IPS DF 19.7 (cell line): ENCODE measurements around the gene INO80.

ENCODE experiments used
- DNase-seq: peaks from one replicate; pipeline ENCODE4 v3.0.0-alpha.2; 2013; ENCODE audit warnings: low read depth, low spot score

The INO80 gene

DNA sequence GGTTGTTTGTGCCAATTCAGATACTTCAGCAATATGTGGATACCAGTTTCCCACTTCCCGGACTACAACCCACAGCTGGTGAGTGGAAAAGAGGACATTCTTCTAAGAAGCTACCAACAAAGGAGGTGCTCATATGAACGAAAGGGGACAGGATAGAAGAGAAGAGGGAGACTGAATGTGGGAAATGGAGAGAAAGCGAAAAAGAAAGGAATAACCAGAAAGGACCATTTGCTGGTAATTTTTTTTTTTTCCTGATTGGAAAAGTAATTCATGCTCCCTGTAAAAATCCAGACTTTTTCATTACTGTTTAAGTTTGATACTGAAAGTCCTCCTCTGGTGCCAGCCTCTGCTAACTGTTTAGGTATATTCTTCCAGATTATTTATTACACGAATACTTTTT lies 164.3 kb downstream of the INO80 start:
- DNase-seq = no peak

GRCh38 chr15:40949756-40950207 lies 166.3 kb downstream of the INO80 start:
- no peak for DNase-seq

DNA sequence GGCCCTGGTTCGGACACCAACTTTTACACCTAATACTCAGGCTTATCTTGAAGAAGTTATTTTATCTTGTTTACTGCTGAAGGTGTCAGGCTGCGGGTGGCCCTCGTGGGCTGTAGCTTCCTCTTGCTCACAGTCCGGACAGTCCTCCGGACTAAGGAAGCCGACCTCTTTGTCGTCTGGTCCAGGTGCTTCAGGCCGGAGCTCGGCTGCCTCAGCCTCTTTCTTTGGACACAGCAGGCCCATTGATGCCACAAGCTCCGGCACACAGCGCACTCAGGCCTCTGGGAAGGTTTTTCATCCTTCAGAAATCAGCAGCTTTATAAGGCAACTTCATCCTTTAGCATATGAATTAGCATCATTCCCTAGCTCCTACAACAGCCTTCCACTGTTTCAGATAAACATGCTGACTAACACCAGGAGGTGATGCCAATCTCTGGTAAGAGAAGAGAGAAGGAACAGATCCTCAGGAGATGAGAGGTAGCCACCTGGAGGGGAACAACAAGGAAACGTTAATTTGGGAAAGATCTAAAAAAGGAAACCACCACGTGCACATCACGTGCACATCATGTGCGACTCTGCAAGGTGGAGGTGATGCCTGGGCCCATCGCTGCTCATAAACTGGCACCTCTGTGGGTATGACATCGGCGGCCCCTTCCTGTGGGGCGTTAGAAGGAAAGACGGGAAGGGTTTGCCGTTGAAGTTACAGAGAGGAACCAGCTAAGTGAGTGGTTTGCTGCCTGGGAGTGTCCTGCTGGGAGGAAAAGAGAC lies 167.2 kb downstream of the INO80 start:
- no peak for DNase-seq

- DNase-seq = no peak
These were observed 171.4 kb downstream of the INO80 start for GRCh38 chr15:40944510-40945296.

DNA sequence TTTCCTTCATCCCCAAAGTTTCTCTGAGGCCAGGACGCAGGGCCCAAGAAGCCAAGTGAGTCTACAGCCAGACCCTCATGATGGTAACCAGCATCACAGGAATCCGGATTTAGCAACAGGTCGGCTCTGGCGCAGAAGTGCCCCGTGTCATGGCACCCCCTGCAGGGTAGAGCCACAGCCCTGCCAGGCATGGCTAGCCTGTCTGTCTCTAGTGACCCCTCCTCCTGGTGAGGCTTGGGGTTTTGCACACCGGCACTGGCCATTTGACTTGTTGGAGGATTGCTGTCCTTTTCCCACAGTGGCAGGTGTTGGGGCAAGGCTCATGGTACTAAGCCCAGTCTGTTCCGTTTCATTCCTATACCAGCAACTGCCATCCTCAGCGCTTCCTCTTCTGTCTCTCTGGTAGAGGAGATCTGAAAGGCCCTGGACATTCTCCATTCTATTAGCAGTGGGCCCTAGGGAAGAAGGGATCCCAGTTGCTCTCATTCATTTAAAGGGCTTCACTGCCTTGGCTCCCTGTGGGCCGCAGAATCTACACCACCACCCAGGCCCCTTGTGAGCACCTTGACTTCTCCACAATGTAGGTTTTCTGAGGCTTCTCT lies 172.2 kb downstream of the INO80 start:
- no peak for DNase-seq

DNA sequence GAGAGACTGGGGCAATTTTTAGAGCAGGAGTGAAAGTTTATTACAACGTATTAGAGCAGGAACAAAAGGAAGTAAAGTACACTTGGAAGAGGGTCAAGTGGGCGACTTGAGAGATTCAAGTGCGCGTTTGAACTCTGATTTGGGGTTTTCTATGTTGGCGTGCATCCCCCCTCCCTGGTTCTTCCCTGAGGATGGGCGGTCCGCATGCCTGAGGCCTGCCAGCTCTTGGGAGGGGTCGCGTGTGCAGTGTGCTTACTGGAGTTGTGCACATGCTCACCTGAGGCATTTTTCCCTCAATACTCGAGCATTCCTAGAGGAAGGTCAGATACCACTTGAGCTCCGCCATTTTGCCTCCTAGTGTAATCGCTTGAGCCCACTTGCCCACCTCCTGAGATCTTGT lies 173.2 kb downstream of the INO80 start:
- no peak for DNase-seq

DNA sequence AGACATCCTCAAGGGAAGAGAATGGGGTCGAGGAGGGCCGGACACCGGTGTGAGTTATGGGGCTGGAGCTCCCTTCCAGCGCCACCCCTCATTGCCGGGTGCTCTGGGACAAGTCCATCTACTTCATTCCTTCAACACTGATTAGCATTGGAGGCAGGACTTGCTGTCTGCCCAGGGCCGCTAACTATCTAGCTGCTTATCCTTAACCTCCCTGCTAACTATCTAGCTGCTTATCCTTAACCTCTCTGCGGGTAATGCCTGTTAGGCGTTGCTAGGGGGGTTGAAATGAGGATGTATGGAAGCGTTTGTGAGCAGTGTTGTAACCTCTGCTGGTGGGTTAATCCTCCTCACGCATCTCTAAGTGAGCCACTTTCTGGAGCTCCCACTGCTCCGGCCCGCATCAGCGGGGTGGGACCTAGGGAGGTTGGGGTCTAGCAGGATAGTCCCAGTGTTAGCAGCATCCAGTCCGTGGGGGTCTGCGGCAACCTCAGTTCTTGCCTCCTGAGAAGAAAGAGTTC lies 173.7 kb downstream of the INO80 start:
- no peak for DNase-seq

DNA sequence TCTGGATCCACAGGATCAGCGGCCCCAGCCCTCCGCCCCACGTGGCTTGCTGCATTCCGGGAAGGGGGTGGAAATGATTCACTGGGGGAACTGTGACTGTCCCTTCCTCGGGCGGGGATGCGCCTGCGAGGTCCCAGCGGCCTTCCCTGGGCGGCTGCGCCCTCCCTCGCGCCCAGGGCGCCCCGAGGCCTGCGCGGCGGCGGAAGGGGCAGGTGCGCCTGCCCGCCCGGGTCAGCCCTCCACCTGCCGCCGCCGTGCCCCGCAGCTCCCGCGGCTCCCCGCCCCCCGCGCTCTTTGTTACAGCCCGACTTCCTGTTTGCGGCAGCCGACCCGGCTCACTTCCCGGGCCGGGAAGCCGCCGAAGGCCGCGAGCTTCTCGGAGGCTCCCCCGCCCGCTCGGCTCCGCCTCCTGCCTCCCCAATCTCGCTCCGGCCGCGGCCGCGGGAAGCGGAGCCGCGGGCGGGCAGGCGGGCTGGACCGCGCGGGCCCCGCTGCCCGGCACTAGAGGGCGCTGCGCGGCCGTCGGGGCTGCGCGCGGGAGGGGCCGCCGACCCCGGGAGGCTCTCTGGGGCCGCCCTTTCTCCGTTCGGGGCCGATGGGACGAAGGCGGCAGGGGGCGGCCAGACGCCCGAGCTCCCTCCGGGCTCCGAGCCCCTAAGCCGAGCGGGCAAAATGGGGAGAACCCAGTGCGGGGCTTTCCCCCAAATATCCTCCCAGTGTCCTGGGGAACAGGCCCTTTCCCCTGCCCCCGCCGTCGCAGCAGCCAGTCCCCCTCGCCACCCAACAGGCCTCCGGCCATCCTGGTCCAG lies 174.3 kb downstream of the INO80 start:
- no peak for DNase-seq

- DNase-seq = no peak
These were observed 175.0 kb downstream of the INO80 start for GRCh38 chr15:40941068-40941527.

DNA sequence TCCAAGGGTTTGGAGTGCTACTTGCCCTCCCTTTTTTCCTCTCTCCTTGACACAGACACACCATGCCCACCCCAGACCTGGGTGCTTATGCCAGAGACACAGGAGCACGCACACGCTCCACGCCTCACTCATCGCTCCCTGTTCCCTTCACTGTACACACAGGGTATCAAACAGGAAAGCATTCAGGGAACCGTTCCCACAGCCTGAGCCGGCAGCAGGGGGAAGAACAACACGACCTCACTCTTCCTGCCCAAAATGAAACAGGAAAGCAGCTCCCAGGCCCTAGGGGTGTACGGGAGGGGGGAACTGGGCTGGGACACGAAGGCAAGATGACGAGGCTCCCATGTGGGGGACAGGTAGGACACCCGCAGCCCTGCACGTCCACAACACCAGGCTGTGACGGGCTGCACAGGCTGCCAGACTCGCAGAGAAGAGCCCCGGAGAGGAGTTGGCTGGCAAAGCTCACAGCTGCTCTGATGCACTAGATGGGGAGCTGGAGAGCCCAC lies 175.7 kb downstream of the INO80 start:
- no peak for DNase-seq

GRCh38 chr15:40938536-40938870 lies 177.6 kb downstream of the INO80 start:
- no peak for DNase-seq

DNA sequence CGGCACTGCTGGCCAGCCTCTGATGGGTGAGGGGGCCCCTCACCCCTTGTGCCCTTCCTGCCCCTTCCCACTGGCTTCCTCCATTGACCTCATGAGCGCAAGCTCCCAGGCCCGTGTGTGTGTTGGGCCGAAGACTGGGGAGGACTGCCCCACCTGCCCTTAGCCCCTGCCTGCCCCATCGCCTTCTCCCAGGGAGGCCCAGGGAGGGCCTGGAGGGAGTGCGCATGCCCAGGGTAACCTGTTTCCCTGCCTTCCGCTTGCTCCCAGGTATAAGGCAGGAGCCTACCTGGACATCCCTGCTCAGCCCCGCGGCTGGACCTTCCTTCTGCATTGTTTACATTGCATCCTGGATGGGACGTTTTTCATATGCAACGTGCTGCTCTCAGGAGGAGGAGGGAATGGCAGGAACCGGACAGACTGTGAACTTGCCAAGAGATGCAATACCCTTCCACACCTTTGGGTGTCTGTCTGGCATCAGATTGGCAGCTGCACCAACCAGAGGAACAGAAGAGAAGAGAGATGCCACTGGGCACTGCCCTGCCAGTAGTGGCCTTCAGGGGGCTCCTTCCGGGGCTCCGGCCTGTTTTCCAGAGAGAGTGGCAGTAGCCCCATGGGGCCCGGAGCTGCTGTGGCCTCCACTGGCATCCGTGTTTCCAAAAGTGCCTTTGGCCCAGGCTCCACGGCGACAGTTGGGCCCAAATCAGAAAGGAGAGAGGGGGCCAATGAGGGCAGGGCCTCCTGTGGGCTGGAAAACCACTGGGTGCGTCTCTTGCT lies 178.1 kb downstream of the INO80 start:
- no peak for DNase-seq

DNA sequence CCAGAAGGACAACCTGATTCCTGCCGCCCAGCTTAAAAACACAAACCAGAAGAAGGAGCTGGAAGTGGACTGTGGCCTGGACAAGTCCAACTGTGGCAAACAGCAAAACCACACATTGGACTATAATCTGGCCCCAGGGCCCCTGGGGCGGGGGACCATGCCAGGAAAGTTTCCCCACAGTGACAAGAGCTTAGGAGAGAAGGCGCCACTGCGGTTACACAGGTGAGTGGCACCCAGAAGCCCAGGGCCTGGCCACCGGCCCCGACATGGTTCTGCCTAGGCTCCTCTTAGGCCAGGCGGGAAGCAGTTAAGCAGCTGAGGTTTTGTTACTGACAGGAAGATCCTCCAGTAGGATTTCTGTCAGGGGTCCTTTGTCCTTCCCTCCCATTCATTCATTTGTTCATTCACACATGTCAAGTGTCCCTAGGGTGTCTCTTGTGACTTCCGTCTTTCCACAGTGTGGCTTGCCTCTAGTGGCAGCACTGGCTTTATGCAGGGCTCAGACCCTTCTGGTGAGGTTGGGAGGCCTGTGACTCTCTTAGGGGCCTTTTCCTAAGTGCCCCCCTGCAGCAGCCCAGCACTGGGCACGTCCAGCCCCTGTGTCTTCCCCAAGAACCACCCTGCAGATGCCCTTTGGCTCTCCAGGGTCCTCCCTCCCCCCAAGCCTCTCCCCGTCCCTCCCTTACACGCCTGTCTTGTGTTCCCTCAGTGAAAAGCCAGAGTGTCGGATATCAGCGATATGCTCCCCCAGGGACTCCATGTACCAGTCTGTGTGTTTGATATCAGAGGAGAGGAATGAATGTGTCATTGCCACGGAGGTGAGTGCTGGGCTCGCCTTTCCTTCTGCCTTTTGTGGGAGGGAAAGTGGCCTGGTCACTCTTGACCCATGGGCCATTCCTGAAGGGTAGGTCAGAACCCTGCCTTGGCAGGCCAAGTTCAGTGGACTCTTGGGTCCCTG lies 179.1 kb downstream of the INO80 start:
- no peak for DNase-seq

- DNase-seq = no peak
These were observed 179.8 kb downstream of the INO80 start for GRCh38 chr15:40936234-40936708.

DNA sequence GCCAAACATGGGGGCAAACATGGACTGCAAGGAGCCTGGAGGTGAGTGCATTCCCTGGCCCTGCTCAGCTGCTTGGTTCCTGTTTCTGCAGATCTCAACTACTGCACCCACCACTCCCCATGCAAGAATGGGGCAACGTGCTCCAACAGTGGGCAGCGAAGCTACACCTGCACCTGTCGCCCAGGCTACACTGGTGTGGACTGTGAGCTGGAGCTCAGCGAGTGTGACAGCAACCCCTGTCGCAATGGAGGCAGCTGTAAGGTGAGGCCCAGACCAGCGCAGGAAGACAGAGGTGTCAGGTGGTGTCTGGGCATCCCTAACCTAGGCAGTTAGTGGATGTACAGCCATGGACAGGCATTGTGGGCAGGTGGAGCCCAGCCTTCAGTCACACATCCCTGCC lies 181.6 kb downstream of the INO80 start:
- DNase-seq = no peak

GRCh38 chr15:40933517-40933902 lies 182.6 kb downstream of the INO80 start:
- DNase-seq = no peak

DNA sequence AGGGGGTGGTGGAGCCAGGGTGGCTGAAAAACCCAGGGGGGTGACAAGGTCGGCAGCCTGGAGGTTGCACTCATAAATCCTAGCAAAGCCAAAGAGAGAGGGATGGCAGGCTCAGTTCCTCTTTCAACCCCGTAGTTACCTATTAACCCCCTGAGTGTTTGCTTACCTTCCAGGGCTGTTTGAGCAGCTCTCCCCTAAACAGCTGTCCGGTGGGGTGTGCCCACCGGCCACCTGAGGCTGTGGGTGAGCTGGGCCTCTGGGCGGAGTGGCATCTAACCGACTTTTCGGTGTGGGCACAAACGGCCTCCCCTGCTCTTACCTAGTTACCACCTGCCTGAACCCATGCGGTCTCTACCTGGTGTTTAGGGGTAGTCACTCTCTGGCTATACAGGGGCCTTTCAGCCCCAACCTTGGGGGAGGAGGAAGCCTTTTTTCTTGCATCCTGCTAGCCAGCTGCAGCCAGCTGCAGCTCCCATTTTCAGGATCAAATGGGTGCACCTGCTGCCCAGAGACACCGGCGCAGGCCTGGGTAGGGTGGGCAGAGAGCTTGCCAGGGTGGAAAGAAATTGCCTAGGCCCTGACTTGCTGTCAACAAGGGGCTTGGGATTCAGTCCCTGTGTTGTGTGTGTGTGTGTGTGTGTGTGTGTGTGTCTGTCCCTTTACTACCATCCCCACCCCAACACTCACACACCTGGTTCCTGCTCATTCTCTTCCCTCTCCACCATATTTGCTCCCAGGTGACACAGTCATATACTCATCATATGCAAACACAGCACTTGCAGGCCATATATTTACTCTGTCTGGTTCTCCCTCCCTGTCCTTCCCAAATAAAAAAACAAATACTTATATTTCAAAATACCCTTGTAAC lies 183.2 kb downstream of the INO80 start:
- DNase-seq = no peak

- no peak for DNase-seq
These were observed 183.9 kb downstream of the INO80 start for GRCh38 chr15:40932156-40932555.
